IPS-20b (cell line): Measurements from ENCODE around the gene POU2F1.

Experiments used
- H3K27ac ChIP-seq: one replicate; pipeline ENCODE4 v1.5.1; 2013; ENCODE audit warnings: low read length
- H3K27me3 ChIP-seq: 2 replicates; pipeline ENCODE4 v1.6.1; 2013; ENCODE audit warnings: mild to moderate bottlenecking, low read length, inconsistent platforms; ENCODE audit not compliant: insufficient read depth
- H3K36me3 ChIP-seq: 2 replicates; pipeline ENCODE4 v1.6.1; 2013; ENCODE audit warnings: low read depth, mild to moderate bottlenecking, inconsistent platforms, low read length, moderate library complexity; ENCODE audit not compliant: insufficient read depth
- H3K4me1 ChIP-seq: 2 replicates; pipeline ENCODE4 v1.6.1; 2013; ENCODE audit warnings: mild to moderate bottlenecking, control low read depth, inconsistent platforms, low read length, moderate library complexity; ENCODE audit not compliant: insufficient read depth
- H3K4me3 ChIP-seq: 2 replicates; pipeline ENCODE4 v1.5.1; 2013; ENCODE audit warnings: mild to moderate bottlenecking, low read length, inconsistent platforms
- H3K9ac ChIP-seq: 2 replicates; pipeline ENCODE4 v1.6.1; 2013; ENCODE audit warnings: low read depth, mild to moderate bottlenecking, inconsistent platforms, low read length, moderate library complexity
- H3K9me3 ChIP-seq: 2 replicates; pipeline ENCODE4 v1.6.1; 2013; ENCODE audit warnings: mild to moderate bottlenecking, low read depth, low read length, inconsistent platforms; ENCODE audit not compliant: insufficient read depth

The POU2F1 gene

GRCh38 chr1:167387251-167387910 is 166.7 kb downstream of the POU2F1 start:
- no peaks in the 10 kb centered on the region for H3K27me3 ChIP-seq
- H3K9ac ChIP-seq, result no peak overlapping the region
- H3K4me1 ChIP-seq, result no peaks in the 10 kb centered on the region
- H3K27ac ChIP-seq, result no peak overlapping the region
- no peak overlapping the region for H3K4me3 ChIP-seq
- H3K9me3 ChIP-seq, result no peaks in the 10 kb centered on the region
- H3K36me3 ChIP-seq, result peaks cover 69% of the 10 kb centered on the region

- H3K27me3 ChIP-seq, result no peaks in the 10 kb centered on the region
- peaks cover 64% of the 10 kb centered on the region for H3K36me3 ChIP-seq
Measured at GRCh38 chr1:167388976-167389375, 168.3 kb downstream of the POU2F1 start.

GRCh38 chr1:167392200-167392696 is 171.6 kb downstream of the POU2F1 start:
- no peak overlapping the region for H3K9ac ChIP-seq
- peaks cover 61% of the 10 kb centered on the region for H3K36me3 ChIP-seq
- no peak overlapping the region for H3K27ac ChIP-seq
- no peaks in the 10 kb centered on the region for H3K9me3 ChIP-seq
- no peaks in the 10 kb centered on the region for H3K4me1 ChIP-seq
- H3K4me3 ChIP-seq, result no peak overlapping the region
- no peaks in the 10 kb centered on the region for H3K27me3 ChIP-seq

More at GRCh38 chr1:167388976-167389375, 168.3 kb downstream of the POU2F1 start:
- Histone ChIP-seq H3K27ac (no peak overlapping the region), H3K4me3 (no peak overlapping the region), H3K9ac (no peak overlapping the region), H3K4me1 (no peaks in the 10 kb centered on the region), H3K9me3 (no peaks in the 10 kb centered on the region)

- H3K27ac ChIP-seq, result no peak overlapping the region
- peaks cover 72% of the 10 kb centered on the region for H3K36me3 ChIP-seq
- H3K27me3 ChIP-seq, result no peaks in the 10 kb centered on the region
- H3K9me3 ChIP-seq, result no peaks in the 10 kb centered on the region
- no peak overlapping the region for H3K4me3 ChIP-seq
- no peak overlapping the region for H3K9ac ChIP-seq
- no peaks in the 10 kb centered on the region for H3K4me1 ChIP-seq
Measured at GRCh38 chr1:167400359-167400953, 179.8 kb downstream of the POU2F1 start.

GRCh38 chr1:167401260-167401873 is 180.7 kb downstream of the POU2F1 start:
- H3K9ac ChIP-seq, result no peak overlapping the region
- no peaks in the 10 kb centered on the region for H3K27me3 ChIP-seq
- no peak overlapping the region for H3K4me3 ChIP-seq
- H3K4me1 ChIP-seq, result no peaks in the 10 kb centered on the region
- no peak overlapping the region for H3K27ac ChIP-seq
- peaks cover 72% of the 10 kb centered on the region for H3K36me3 ChIP-seq
- H3K9me3 ChIP-seq, result no peaks in the 10 kb centered on the region

- no peaks in the 10 kb centered on the region for H3K27me3 ChIP-seq
- peaks cover 59% of the 10 kb centered on the region for H3K36me3 ChIP-seq
- no peaks in the 10 kb centered on the region for H3K4me1 ChIP-seq
- H3K27ac ChIP-seq, result no peak overlapping the region
- no peaks in the 10 kb centered on the region for H3K9me3 ChIP-seq
- no peak overlapping the region for H3K9ac ChIP-seq
- no peak overlapping the region for H3K4me3 ChIP-seq
Measured at GRCh38 chr1:167404161-167404888, 183.6 kb downstream of the POU2F1 start.

- Histone ChIP-seq H3K36me3 (peaks cover 63% of the 10 kb centered on the region), H3K9me3 (no peaks in the 10 kb centered on the region), H3K9ac (no peak overlapping the region), H3K4me3 (no peak overlapping the region), H3K27ac (no peak overlapping the region), H3K4me1 (no peaks in the 10 kb centered on the region), H3K27me3 (no peaks in the 10 kb centered on the region)
Measured at GRCh38 chr1:167404908-167405307, 184.2 kb downstream of the POU2F1 start.

- Histone ChIP-seq H3K4me3 (no peak overlapping the region), H3K27ac (no peak overlapping the region), H3K9me3 (no peaks in the 10 kb centered on the region), H3K4me1 (no peaks in the 10 kb centered on the region), H3K9ac (no peak overlapping the region), H3K27me3 (no peaks in the 10 kb centered on the region), H3K36me3 (peaks cover 63% of the 10 kb centered on the region)
Measured at GRCh38 chr1:167408355-167408754, 187.7 kb downstream of the POU2F1 start.

- Histone ChIP-seq H3K36me3 (peaks cover 68% of the 10 kb centered on the region), H3K27me3 (no peaks in the 10 kb centered on the region)
Measured at GRCh38 chr1:167409183-167409582, 188.5 kb downstream of the POU2F1 start.

GRCh38 chr1:167412072-167412471 is 191.4 kb downstream of the POU2F1 start:
- H3K27me3 ChIP-seq, result no peaks in the 10 kb centered on the region
- no peak overlapping the region for H3K4me3 ChIP-seq
- H3K9ac ChIP-seq, result no peak overlapping the region
- no peaks in the 10 kb centered on the region for H3K9me3 ChIP-seq
- peaks cover 74% of the 10 kb centered on the region for H3K36me3 ChIP-seq
- H3K27ac ChIP-seq, result no peak overlapping the region
- H3K4me1 ChIP-seq, result peaks cover 7% of the 10 kb centered on the region; the same call in 1 of the 2 replicates

More at GRCh38 chr1:167409183-167409582, 188.5 kb downstream of the POU2F1 start:
- no peaks in the 10 kb centered on the region for H3K9me3 ChIP-seq
- no peak overlapping the region for H3K27ac ChIP-seq
- H3K4me3 ChIP-seq, result no peak overlapping the region
- no peak overlapping the region for H3K9ac ChIP-seq
- no peaks in the 10 kb centered on the region for H3K4me1 ChIP-seq

- Histone ChIP-seq H3K27me3 (no peaks in the 10 kb centered on the region), H3K27ac (no peak overlapping the region), H3K36me3 (peaks cover 75% of the 10 kb centered on the region), H3K4me1 (peaks cover 11% of the 10 kb centered on the region; the same call in 1 of the 2 replicates), H3K9me3 (no peaks in the 10 kb centered on the region), H3K9ac (no peak overlapping the region), H3K4me3 (no peak overlapping the region)
Measured at GRCh38 chr1:167412920-167413319, 192.2 kb downstream of the POU2F1 start.
